Neural progenitor cell (in vitro differentiated cells): Measurements from ENCODE around the gene ARHGAP26.

Experiments
- CTCF ChIP-seq: fragments of 200-600 bp; sonication (generic); IDR thresholded peaks from 2 replicates; pipeline ENCODE4 v1.5.1; 2017; ENCODE audit warnings: antibody characterized with exemption, mild to moderate bottlenecking
- EZH2 ChIP-seq: fragments of 200-600 bp; sonication (generic); IDR thresholded peaks from 2 replicates; pipeline ENCODE4 v1.6.1; 2017; ENCODE audit warnings: antibody characterized with exemption, mild to moderate bottlenecking, moderate library complexity

- TF ChIP-seq CTCF (no peak), EZH2 (no peak)
Measured at GRCh38 chr5:143198332-143198731, 428.2 kb downstream of the ARHGAP26 start.
